Bronchial smooth muscle cell (primary cell): ENCODE data around the gene SSPN. TPM values are rescaled to one million over a fixed set of nuclear protein-coding genes. Genes with fewer than 3 reads are reported as not detected.

ENCODE experiments used
- total RNA-seq: library from RNA; depleted of rRNA; stranded (reverse); fragments of >200 nt; gene quantifications from 2 replicates; pipeline ENCODE4 v1.2.1, GENCODE V29; 2014

The SSPN gene
- total RNA-seq, result 15.4 and 26.4 TPM in 2 replicates

GRCh38 chr12:26195250-26195640 lies at the start of gene SSPN:
Gene SSPN, plus strand, starts transcription at chr12:26195573. Its CDS starts 100 bp downstream, at chr12:26195673.

Other genes with a start within 250 kb of the SSPN start
- gene RASSF8, start 236.9 kb upstream of the SSPN start, total RNA-seq, result 48.7 and 71.1 TPM in 2 replicates
- 2.0 TPM in 2 replicates for gene BHLHE41, start 70.5 kb upstream of the SSPN start, total RNA-seq